ENCODE results near the gene FGF14.

The FGF14 gene

DNA sequence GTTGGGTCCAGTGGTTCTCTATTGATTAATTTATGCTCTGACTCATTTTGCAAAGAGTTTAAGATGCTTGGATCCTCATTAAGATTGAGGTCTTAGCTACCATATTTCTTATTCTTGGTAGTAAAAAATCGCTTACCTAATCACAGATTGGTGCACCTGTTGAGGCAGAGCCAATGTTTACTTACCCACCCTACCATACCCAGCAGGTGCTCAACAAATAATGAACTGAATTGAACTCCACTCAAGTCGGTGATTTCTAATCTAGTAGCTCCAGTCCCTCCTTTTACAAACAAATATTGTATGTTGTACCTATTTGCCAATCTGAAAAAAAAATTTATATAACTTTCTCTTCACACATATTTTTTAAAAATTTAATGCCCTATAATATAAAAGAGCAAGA, 361.0 kb downstream of the FGF14 start:
- CTCF ChIA-PET, result no interaction called here
- no CpG with 5 or more reads among the region's 2 CpGs for WGBS (ENCODE audit: insufficient coverage)
- Histone ChIP-seq H3K9me3 (ENCODE audit: control extremely low read depth in 1 of 5, control insufficient read depth in 4 of 5, insufficient read depth in 2 of 5, low read depth in 1 of 5, low read length in 4 of 5) (no peaks in the 10 kb centered on the region), H3K27me3 (replicated peaks in 2 of 5; ENCODE audit: control insufficient read depth in 4 of 5, insufficient read depth in 5 of 5, low read length in 4 of 5) (no peaks in the 10 kb centered on the region), H3K4me3 (ENCODE audit: control insufficient read depth in 1 of 7, extremely low read depth in 1 of 7, insufficient read depth in 4 of 7, low read depth in 2 of 7, low read length in 6 of 7) (no peak overlapping the region), H3K27ac (ENCODE audit: insufficient read depth in 1 of 2, low read depth in 1 of 2, low read length in 2 of 2, poor library complexity in 1 of 2, severe bottlenecking in 2 of 2) (no peak overlapping the region), H3K4me1 (ENCODE audit: control extremely low read depth in 1 of 4, control insufficient read depth in 4 of 4, insufficient read depth in 4 of 4, low read length in 3 of 4) (no peaks in the 10 kb centered on the region), H3K36me3 (ENCODE audit: control insufficient read depth in 4 of 4, insufficient read depth in 4 of 4, low read length in 3 of 4) (no peaks in the 10 kb centered on the region)
- DNase-seq, result no peak
- POLR2A ChIA-PET, result no interaction called here

DNA sequence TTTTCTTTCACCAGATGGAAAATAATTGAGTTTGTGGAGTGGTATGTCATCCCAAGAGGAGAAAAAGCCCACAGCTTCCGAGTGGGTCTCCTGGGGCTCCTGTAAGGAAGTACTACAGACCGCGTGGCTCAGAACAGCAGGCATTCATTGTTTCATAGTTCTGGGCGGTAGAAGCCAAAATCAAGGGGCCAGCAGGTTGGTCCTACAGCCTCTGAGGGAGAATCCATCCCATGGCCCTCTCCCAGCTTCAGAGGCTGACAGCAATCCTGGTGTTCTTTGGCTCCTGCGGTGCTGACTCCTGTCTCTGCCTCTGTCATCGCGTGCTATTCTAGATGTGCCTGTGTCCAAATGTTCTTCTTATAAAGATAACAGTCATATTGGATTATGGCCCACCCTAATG, 362.6 kb downstream of the FGF14 start:
- WGBS (ENCODE audit: insufficient coverage), result 75% methylated on average over 5 of the region's 7 CpGs
- no peaks in the 10 kb centered on the region for H3K9me3 ChIP-seq (ENCODE audit: control extremely low read depth in 1 of 5, control insufficient read depth in 4 of 5, insufficient read depth in 2 of 5, low read depth in 1 of 5, low read length in 4 of 5)
- no peak for DNase-seq
- no peaks in the 10 kb centered on the region for H3K27me3 ChIP-seq (replicated peaks in 2 of 5; ENCODE audit: control insufficient read depth in 4 of 5, insufficient read depth in 5 of 5, low read length in 4 of 5)
- no peak overlapping the region for H3K27ac ChIP-seq (ENCODE audit: insufficient read depth in 1 of 2, low read depth in 1 of 2, low read length in 2 of 2, poor library complexity in 1 of 2, severe bottlenecking in 2 of 2)
- CTCF ChIA-PET, result no interaction called here
- POLR2A ChIA-PET, result no interaction called here
- no peaks in the 10 kb centered on the region for H3K36me3 ChIP-seq (ENCODE audit: control insufficient read depth in 4 of 4, insufficient read depth in 4 of 4, low read length in 3 of 4)
- no peak overlapping the region for H3K4me3 ChIP-seq (ENCODE audit: control insufficient read depth in 1 of 7, extremely low read depth in 1 of 7, insufficient read depth in 4 of 7, low read depth in 2 of 7, low read length in 6 of 7)
- no peaks in the 10 kb centered on the region for H3K4me1 ChIP-seq (ENCODE audit: control extremely low read depth in 1 of 4, control insufficient read depth in 4 of 4, insufficient read depth in 4 of 4, low read length in 3 of 4)

DNA sequence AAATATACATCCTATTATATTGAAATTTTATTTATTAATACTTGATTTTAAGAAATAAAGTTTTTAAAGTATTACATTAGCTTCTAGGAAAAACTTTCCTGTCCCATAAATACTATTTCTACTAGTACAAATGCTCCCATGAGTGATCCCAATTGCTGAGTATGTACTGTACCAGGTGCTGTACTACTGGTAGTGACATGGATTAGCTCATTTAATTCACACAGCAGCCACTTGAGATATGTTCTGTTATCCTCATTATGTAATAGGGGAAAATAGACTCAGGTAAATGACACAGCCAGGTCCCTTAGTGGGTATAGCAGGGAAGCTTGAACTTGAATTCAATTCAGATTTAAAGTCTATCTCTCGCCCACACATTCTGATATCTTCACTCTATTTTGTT, 363.1 kb downstream of the FGF14 start:
- no peaks in the 10 kb centered on the region for H3K4me1 ChIP-seq (ENCODE audit: control extremely low read depth in 1 of 4, control insufficient read depth in 4 of 4, insufficient read depth in 4 of 4, low read length in 3 of 4)
- no peaks in the 10 kb centered on the region for H3K9me3 ChIP-seq (ENCODE audit: control extremely low read depth in 1 of 5, control insufficient read depth in 4 of 5, insufficient read depth in 2 of 5, low read depth in 1 of 5, low read length in 4 of 5)
- H3K27me3 ChIP-seq (replicated peaks in 2 of 5; ENCODE audit: control insufficient read depth in 4 of 5, insufficient read depth in 5 of 5, low read length in 4 of 5), result no peaks in the 10 kb centered on the region
- no peaks in the 10 kb centered on the region for H3K36me3 ChIP-seq (ENCODE audit: control insufficient read depth in 4 of 4, insufficient read depth in 4 of 4, low read length in 3 of 4)
- WGBS (ENCODE audit: insufficient coverage), result no CpG with 5 or more reads among the region's 1 CpG
- H3K4me3 ChIP-seq (ENCODE audit: control insufficient read depth in 1 of 7, extremely low read depth in 1 of 7, insufficient read depth in 4 of 7, low read depth in 2 of 7, low read length in 6 of 7), result no peak overlapping the region
- ChIA-PET POLR2A (no interaction called here), CTCF (no interaction called here)
- H3K27ac ChIP-seq (ENCODE audit: insufficient read depth in 1 of 2, low read depth in 1 of 2, low read length in 2 of 2, poor library complexity in 1 of 2, severe bottlenecking in 2 of 2), result no peak overlapping the region
- no peak for DNase-seq

DNA sequence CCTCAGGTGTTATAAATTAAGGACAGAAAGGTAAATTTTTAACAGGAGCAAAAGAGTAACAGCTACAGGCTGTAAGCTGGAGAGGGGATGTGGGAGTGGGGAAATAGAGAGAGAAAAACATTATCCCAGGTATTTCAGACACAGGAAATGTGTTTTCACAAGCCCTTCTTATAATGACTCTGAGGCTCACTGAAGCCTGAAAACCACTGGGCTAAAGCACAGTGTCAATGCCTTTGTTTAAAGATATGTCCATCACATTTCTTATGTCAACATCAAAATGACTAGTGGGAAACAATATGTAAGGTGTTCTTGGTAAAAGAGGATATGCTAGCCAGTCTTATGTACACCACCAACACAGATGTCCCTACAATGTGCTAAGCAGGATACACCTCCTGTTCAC, 365.9 kb downstream of the FGF14 start:
- Histone ChIP-seq H3K4me1 (ENCODE audit: control extremely low read depth in 1 of 4, control insufficient read depth in 4 of 4, insufficient read depth in 4 of 4, low read length in 3 of 4) (no peaks in the 10 kb centered on the region), H3K36me3 (ENCODE audit: control insufficient read depth in 4 of 4, insufficient read depth in 4 of 4, low read length in 3 of 4) (no peaks in the 10 kb centered on the region), H3K4me3 (ENCODE audit: control insufficient read depth in 1 of 7, extremely low read depth in 1 of 7, insufficient read depth in 4 of 7, low read depth in 2 of 7, low read length in 6 of 7) (no peak overlapping the region), H3K27me3 (replicated peaks in 2 of 5; ENCODE audit: control insufficient read depth in 4 of 5, insufficient read depth in 5 of 5, low read length in 4 of 5) (no peaks in the 10 kb centered on the region), H3K27ac (ENCODE audit: insufficient read depth in 1 of 2, low read depth in 1 of 2, low read length in 2 of 2, poor library complexity in 1 of 2, severe bottlenecking in 2 of 2) (no peak overlapping the region), H3K9me3 (ENCODE audit: control extremely low read depth in 1 of 5, control insufficient read depth in 4 of 5, insufficient read depth in 2 of 5, low read depth in 1 of 5, low read length in 4 of 5) (no peaks in the 10 kb centered on the region)
- CTCF ChIA-PET, result no interaction called here
- POLR2A ChIA-PET, result no interaction called here
- DNase-seq, result no peak

DNA sequence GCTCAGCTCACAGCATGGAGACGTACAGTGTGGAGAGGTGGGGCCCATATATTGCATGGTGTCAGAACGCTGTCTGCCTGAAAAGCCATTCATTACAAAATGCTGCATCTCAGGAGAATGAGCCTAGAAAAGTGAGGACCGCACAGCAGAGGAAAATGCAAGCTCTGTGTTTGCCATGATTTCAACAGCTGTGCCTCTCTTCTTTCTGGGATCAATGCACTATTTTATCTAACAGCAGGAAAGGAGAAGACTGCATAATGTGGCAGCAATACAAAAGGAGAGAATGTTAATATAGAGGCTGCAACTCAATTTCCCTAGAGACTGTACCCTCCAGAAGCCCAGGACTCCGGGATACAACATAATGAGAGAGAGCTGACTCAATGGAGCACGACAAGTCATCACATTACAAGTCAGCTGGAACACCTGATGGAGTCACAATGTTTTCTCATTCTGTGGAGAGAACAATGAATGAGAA, 368.0 kb downstream of the FGF14 start:
- Histone ChIP-seq H3K27ac (ENCODE audit: insufficient read depth in 1 of 2, low read depth in 1 of 2, low read length in 2 of 2, poor library complexity in 1 of 2, severe bottlenecking in 2 of 2) (no peak overlapping the region), H3K4me1 (ENCODE audit: control extremely low read depth in 1 of 4, control insufficient read depth in 4 of 4, insufficient read depth in 4 of 4, low read length in 3 of 4) (no peaks in the 10 kb centered on the region), H3K27me3 (replicated peaks in 2 of 5; ENCODE audit: control insufficient read depth in 4 of 5, insufficient read depth in 5 of 5, low read length in 4 of 5) (no peaks in the 10 kb centered on the region), H3K36me3 (ENCODE audit: control insufficient read depth in 4 of 4, insufficient read depth in 4 of 4, low read length in 3 of 4) (no peaks in the 10 kb centered on the region), H3K9me3 (ENCODE audit: control extremely low read depth in 1 of 5, control insufficient read depth in 4 of 5, insufficient read depth in 2 of 5, low read depth in 1 of 5, low read length in 4 of 5) (no peaks in the 10 kb centered on the region), H3K4me3 (ENCODE audit: control insufficient read depth in 1 of 7, extremely low read depth in 1 of 7, insufficient read depth in 4 of 7, low read depth in 2 of 7, low read length in 6 of 7) (no peak overlapping the region)
- ChIA-PET POLR2A (no interaction called here), CTCF (no interaction called here)
- DNase-seq, result no peak
- 83% methylated on average over 5 of the region's 5 CpGs for WGBS (ENCODE audit: insufficient coverage)

DNA sequence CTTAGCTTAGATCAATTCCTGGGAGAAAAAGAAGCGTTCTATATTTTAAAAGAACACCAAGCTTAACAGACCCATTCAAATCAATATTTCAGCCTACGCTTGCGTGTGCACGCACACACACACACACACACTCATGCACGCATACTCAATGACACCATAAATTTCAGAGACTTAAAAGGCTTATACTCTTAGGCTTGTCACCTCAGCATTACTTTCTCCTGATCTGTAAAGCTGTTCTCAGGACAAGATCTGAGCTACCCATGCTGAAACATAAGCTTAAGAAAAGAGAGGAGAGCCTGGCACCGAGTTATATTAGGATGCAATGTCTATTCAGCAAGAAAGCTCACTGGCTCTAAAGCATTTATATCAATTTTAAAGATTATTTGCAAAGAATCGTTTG, 368.5 kb downstream of the FGF14 start:
- Histone ChIP-seq H3K27ac (ENCODE audit: insufficient read depth in 1 of 2, low read depth in 1 of 2, low read length in 2 of 2, poor library complexity in 1 of 2, severe bottlenecking in 2 of 2) (no peak overlapping the region), H3K9me3 (ENCODE audit: control extremely low read depth in 1 of 5, control insufficient read depth in 4 of 5, insufficient read depth in 2 of 5, low read depth in 1 of 5, low read length in 4 of 5) (no peaks in the 10 kb centered on the region), H3K4me1 (ENCODE audit: control extremely low read depth in 1 of 4, control insufficient read depth in 4 of 4, insufficient read depth in 4 of 4, low read length in 3 of 4) (no peaks in the 10 kb centered on the region), H3K4me3 (ENCODE audit: control insufficient read depth in 1 of 7, extremely low read depth in 1 of 7, insufficient read depth in 4 of 7, low read depth in 2 of 7, low read length in 6 of 7) (no peak overlapping the region), H3K27me3 (replicated peaks in 2 of 5; ENCODE audit: control insufficient read depth in 4 of 5, insufficient read depth in 5 of 5, low read length in 4 of 5) (no peaks in the 10 kb centered on the region), H3K36me3 (ENCODE audit: control insufficient read depth in 4 of 4, insufficient read depth in 4 of 4, low read length in 3 of 4) (no peaks in the 10 kb centered on the region)
- WGBS (ENCODE audit: insufficient coverage), result 80% methylated on average over 2 of the region's 7 CpGs
- ChIA-PET CTCF (no interaction called here), POLR2A (no interaction called here)
- no peak for DNase-seq

DNA sequence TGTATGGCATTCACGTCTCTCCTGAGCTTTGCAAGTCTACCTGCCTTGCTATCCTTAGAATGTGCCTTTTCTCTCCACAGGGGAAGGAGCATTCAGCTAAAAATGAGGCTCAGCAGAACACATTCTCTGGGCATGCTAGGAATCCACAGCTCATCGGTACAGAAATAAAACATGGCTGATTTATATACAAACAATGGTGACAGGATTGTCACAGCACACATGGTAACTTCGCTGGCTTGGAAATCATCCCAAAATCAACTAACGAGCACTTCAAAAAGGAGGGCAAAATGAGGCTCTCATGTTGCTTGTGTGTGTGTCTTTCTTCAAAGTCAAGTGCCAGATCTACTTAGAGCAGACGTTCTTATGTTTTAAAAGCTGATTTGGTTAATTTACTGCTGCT, 373.0 kb downstream of the FGF14 start:
- POLR2A ChIA-PET, result no interaction called here
- H3K4me3 ChIP-seq (ENCODE audit: control insufficient read depth in 1 of 7, extremely low read depth in 1 of 7, insufficient read depth in 4 of 7, low read depth in 2 of 7, low read length in 6 of 7), result no peak overlapping the region
- H3K27me3 ChIP-seq (replicated peaks in 2 of 5; ENCODE audit: control insufficient read depth in 4 of 5, insufficient read depth in 5 of 5, low read length in 4 of 5), result no peaks in the 10 kb centered on the region
- no peaks in the 10 kb centered on the region for H3K36me3 ChIP-seq (ENCODE audit: control insufficient read depth in 4 of 4, insufficient read depth in 4 of 4, low read length in 3 of 4)
- WGBS (ENCODE audit: insufficient coverage), result 77% methylated on average over 4 of the region's 5 CpGs
- CTCF ChIA-PET, result no interaction called here
- no peak for DNase-seq
- H3K9me3 ChIP-seq (ENCODE audit: control extremely low read depth in 1 of 5, control insufficient read depth in 4 of 5, insufficient read depth in 2 of 5, low read depth in 1 of 5, low read length in 4 of 5), result no peaks in the 10 kb centered on the region
- no peaks in the 10 kb centered on the region for H3K4me1 ChIP-seq (ENCODE audit: control extremely low read depth in 1 of 4, control insufficient read depth in 4 of 4, insufficient read depth in 4 of 4, low read length in 3 of 4)
- H3K27ac ChIP-seq (ENCODE audit: insufficient read depth in 1 of 2, low read depth in 1 of 2, low read length in 2 of 2, poor library complexity in 1 of 2, severe bottlenecking in 2 of 2), result no peak overlapping the region

DNA sequence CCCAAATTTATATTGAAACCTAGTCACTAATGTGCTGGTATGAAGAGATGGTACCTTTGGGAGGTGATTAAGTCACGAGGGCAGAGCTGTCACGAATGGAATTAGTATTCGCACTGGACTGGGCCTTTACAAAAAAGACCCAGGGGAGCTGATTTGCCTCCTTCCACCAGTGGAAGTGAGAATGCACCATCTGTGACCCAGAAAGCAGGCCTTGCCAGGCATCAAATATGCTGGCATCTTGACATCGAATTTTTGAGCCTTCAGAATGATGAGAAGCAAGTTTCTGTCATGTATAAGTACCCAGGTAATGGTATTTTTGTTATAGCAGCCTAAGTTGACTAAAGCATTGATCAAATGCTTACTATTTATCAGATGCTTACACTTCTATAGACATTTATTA, 373.6 kb downstream of the FGF14 start:
- Histone ChIP-seq H3K4me3 (ENCODE audit: control insufficient read depth in 1 of 7, extremely low read depth in 1 of 7, insufficient read depth in 4 of 7, low read depth in 2 of 7, low read length in 6 of 7) (no peak overlapping the region), H3K4me1 (ENCODE audit: control extremely low read depth in 1 of 4, control insufficient read depth in 4 of 4, insufficient read depth in 4 of 4, low read length in 3 of 4) (no peaks in the 10 kb centered on the region), H3K27me3 (replicated peaks in 2 of 5; ENCODE audit: control insufficient read depth in 4 of 5, insufficient read depth in 5 of 5, low read length in 4 of 5) (no peaks in the 10 kb centered on the region), H3K36me3 (ENCODE audit: control insufficient read depth in 4 of 4, insufficient read depth in 4 of 4, low read length in 3 of 4) (no peaks in the 10 kb centered on the region), H3K27ac (ENCODE audit: insufficient read depth in 1 of 2, low read depth in 1 of 2, low read length in 2 of 2, poor library complexity in 1 of 2, severe bottlenecking in 2 of 2) (no peak overlapping the region), H3K9me3 (ENCODE audit: control extremely low read depth in 1 of 5, control insufficient read depth in 4 of 5, insufficient read depth in 2 of 5, low read depth in 1 of 5, low read length in 4 of 5) (no peaks in the 10 kb centered on the region)
- WGBS (ENCODE audit: insufficient coverage), result 70% methylated on average over 4 of the region's 4 CpGs
- CTCF ChIA-PET, result no interaction called here
- POLR2A ChIA-PET, result no interaction called here
- no peak for DNase-seq
